ENCODE data around the gene MYLK4.
A peak's percentile ranks its signal among the peaks of the same experiment; 100 is the strongest.

Gene MYLK4

GRCh38 chr6:2693231-2693630 is 57.5 kb downstream of the MYLK4 start:
- DNase-seq = no peak

GRCh38 chr6:2688401-2689064 is 62.2 kb downstream of the MYLK4 start:
- DNase-seq = peak; percentile 12

GRCh38 chr6:2687456-2687855 is 63.3 kb downstream of the MYLK4 start:
- no peak for DNase-seq

GRCh38 chr6:2686515-2686914 is 64.2 kb downstream of the MYLK4 start:
- no peak for DNase-seq

GRCh38 chr6:2684766-2685754 is 65.7 kb downstream of the MYLK4 start:
- DNase-seq = no peak

- DNase-seq = no peak
Measured at GRCh38 chr6:2684103-2684749, 66.5 kb downstream of the MYLK4 start.

- DNase-seq = no peak
Measured at GRCh38 chr6:2680264-2680922, 70.3 kb downstream of the MYLK4 start.

GRCh38 chr6:2677080-2677593 is 73.6 kb downstream of the MYLK4 start:
- DNase-seq = no peak

GRCh38 chr6:2676048-2676447 is 74.7 kb downstream of the MYLK4 start:
- DNase-seq = no peak

- no peak for DNase-seq
Measured at GRCh38 chr6:2674857-2675256, 75.9 kb downstream of the MYLK4 start.

- no peak for DNase-seq
Measured at GRCh38 chr6:2669067-2669700, 81.5 kb downstream of the MYLK4 start.

- no peak for DNase-seq
Measured at GRCh38 chr6:2667617-2668016, 83.1 kb downstream of the MYLK4 start.

- DNase-seq = no peak
Measured at GRCh38 chr6:2666906-2667575, 83.7 kb downstream of the MYLK4 start.

GRCh38 chr6:2665146-2666070 is 85.3 kb downstream of the MYLK4 start:
- DNase-seq = no peak

- no peak for DNase-seq
Measured at GRCh38 chr6:2663123-2663522, 87.6 kb downstream of the MYLK4 start.

- no peak for DNase-seq
Measured at GRCh38 chr6:2661651-2662050, 89.1 kb downstream of the MYLK4 start.

GRCh38 chr6:2659882-2660281 is 90.8 kb downstream of the MYLK4 start:
- DNase-seq = no peak

- DNase-seq = no peak
Measured at GRCh38 chr6:2659381-2659780, 91.3 kb downstream of the MYLK4 start.

- DNase-seq = no peak
Measured at GRCh38 chr6:2658788-2659187, 91.9 kb downstream of the MYLK4 start.

GRCh38 chr6:2656460-2657079 is 94.2 kb downstream of the MYLK4 start:
- no peak for DNase-seq
